NCI-H748 treated with DMSO at 0.1 percent for 48 hours (cell line): ENCODE measurements around the gene SPAG8.

Experiments
- DNase-seq: peaks from one replicate; lab custom pipeline; 2025; lab: John Stamatoyannopoulos, UW

The SPAG8 gene

GRCh38 chr9:35774907-35775635 is 37.0 kb downstream of the SPAG8 start:
- no peak for DNase-seq

DNA sequence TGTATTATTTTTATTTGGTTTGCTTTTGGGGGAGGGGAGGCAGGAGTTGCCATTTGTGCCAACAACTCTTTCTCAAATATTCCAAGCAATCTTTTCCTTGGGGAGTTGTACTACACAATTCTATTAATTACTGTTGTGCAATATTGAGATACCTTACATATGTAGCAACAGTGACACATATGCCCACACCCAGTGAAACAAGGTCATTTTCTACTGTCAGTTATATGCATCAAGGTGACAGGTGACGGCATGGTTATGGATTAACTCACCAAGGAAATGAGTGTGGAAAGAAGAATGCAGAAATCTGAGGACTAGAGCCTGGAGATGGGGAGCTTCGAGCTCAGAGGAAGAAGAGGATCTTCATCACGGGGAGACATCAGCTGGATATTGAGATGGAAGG is 40.1 kb downstream of the SPAG8 start:
- no peak for DNase-seq

GRCh38 chr9:35771534-35771933 is 40.5 kb downstream of the SPAG8 start:
- DNase-seq = peak; percentile 18

GRCh38 chr9:35771075-35771433 is 41.0 kb downstream of the SPAG8 start:
- DNase-seq = no peak

- DNase-seq = no peak
Observed at GRCh38 chr9:35769763-35770162, 42.3 kb downstream of the SPAG8 start.

- DNase-seq = no peak
Observed at GRCh38 chr9:35767458-35767857, 44.6 kb downstream of the SPAG8 start.

- DNase-seq = no peak
Observed at GRCh38 chr9:35766997-35767396, 45.1 kb downstream of the SPAG8 start.

DNA sequence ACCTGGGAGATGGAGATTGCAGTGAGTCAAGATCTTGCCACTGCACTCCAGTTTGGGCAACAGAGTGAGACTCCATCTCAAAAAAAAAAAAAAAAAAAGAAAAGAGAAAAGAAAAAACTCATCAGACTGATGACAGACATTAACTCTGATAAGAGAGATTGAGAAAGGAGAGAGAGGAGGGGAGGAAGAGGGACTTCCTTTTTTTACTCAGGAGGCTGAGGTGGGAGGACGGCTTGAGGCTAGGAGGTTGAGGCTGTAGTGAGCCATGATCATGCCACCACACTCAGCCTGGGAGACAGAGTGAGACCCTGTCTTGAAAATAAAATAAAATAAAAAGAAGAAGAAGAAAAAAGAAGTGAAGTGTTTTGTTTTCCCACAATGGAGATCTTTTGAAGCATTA is 48.3 kb downstream of the SPAG8 start:
- DNase-seq = no peak

- DNase-seq = no peak
Observed at GRCh38 chr9:35763181-35763580, 48.9 kb downstream of the SPAG8 start.

DNA sequence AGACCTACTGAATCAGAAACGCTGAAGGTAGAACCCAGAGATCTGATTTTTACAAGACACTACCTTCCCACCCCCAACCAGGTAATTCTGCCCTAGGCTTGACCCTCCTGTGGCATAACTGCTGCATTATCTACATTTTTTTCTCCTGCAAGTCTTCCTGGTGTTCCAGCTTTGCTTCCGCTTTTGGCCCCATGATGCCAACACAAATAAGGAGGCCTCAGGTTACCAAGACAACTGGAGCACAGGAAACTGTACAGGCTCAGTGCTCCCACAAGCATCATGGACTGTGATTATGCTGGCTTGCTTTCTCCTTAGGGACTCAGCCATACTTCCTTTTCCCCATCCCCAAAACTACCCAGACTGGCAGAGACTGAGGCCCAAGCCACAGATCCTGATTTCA is 51.4 kb downstream of the SPAG8 start:
- no peak for DNase-seq

DNA sequence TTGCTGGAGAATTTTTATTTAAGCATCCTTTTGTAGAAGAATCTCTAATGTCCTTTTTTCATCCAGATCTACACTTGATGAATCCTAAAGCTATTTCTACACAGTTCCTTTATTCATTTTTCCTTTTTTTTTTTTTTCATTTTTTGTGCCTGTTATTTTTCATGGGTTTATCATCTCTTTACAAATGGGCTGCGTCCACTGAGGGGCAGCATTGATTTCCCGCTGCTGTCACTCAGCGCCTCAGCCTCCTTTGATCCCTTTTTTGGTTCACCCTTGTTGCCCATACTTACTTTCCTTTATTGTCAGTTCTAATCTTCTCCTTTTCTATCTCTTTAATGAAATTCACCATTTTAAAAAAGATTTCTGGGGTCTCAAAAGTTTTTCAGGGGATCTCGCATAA is 52.3 kb downstream of the SPAG8 start:
- DNase-seq = no peak
